Keratinocyte (primary cell): ENCODE measurements around the gene ZSCAN16. TPM values are rescaled to one million over a fixed set of nuclear protein-coding genes. Genes with fewer than 3 reads are reported as not detected.

Source experiments
- DNase-seq: peaks from one replicate; pipeline ENCODE4 v3.0.0-alpha.2; 2011; ENCODE audit warnings: low read depth, missing footprints, low spot score
- FAIRE-seq: peaks from 2 replicates; lab custom pipeline; 2011; peaks lifted over from hg19 to GRCh38; lab: Jason Lieb, UNC
- H2AFZ ChIP-seq: 2 replicates; pipeline ENCODE4 v1.6.0; 2012; ENCODE audit warnings: low read length, control low read depth, inconsistent platforms; ENCODE audit not compliant: control insufficient read depth
- H3K27ac ChIP-seq: 2 replicates; pipeline ENCODE4 v1.5.1; 2011; ENCODE audit warnings: low read length; ENCODE audit not compliant: control insufficient read depth, insufficient read depth
- H3K27me3 ChIP-seq: 3 replicates; pipeline ENCODE4 v1.6.0; 2011; ENCODE audit warnings: low read length; ENCODE audit not compliant: control insufficient read depth, insufficient read depth; ENCODE audit errors: extremely low read depth
- H3K36me3 ChIP-seq, 2 experiments: 2 replicates in 1 of 2; 3 replicates in 1 of 2; pipeline ENCODE4 v1.5.1; 2011; ENCODE audit warnings: low read length in 2 of 2, mild to moderate bottlenecking in 1 of 2; ENCODE audit not compliant: control insufficient read depth in 2 of 2, insufficient read depth in 2 of 2; ENCODE audit errors: extremely low read depth in 1 of 2
- H3K4me1 ChIP-seq: 3 replicates; pipeline ENCODE4 v1.5.1; 2011; ENCODE audit warnings: low read length; ENCODE audit not compliant: control insufficient read depth, insufficient read depth; ENCODE audit errors: extremely low read depth
- H3K4me2 ChIP-seq: 3 replicates; pipeline ENCODE4 v1.6.0; 2011; ENCODE audit warnings: low read depth, low read length; ENCODE audit not compliant: control insufficient read depth, insufficient read depth; ENCODE audit errors: extremely low read depth
- H3K4me3 ChIP-seq, 3 experiments: fragments of 200-600 bp in 1 of 3; sonication (generic) in 1 of 3; 2 replicates in 2 of 3; 3 replicates in 1 of 3; pipeline ENCODE4 v1.5.1; 2011 to 2016; ENCODE audit warnings: low read length in 3 of 3, mild to moderate bottlenecking in 3 of 3, control low read depth in 2 of 3, inconsistent platforms in 1 of 3, low read depth in 1 of 3, mixed read lengths in 1 of 3, mixed run types in 1 of 3, moderate library complexity in 1 of 3; ENCODE audit not compliant: control insufficient read depth in 2 of 3, insufficient read depth in 2 of 3; ENCODE audit errors: extremely low read depth in 1 of 3
- H3K79me2 ChIP-seq: 2 replicates; pipeline ENCODE4 v1.6.0; 2012; ENCODE audit warnings: low read length; ENCODE audit not compliant: control insufficient read depth, insufficient read depth
- H3K9ac ChIP-seq: 3 replicates; pipeline ENCODE4 v1.6.0; 2011; ENCODE audit warnings: low read length; ENCODE audit not compliant: control insufficient read depth, insufficient read depth; ENCODE audit errors: extremely low read depth
- H3K9me1 ChIP-seq: 3 replicates; pipeline ENCODE4 v1.6.0; 2011; ENCODE audit warnings: low read length; ENCODE audit not compliant: control insufficient read depth, insufficient read depth; ENCODE audit errors: extremely low read depth
- H3K9me3 ChIP-seq: 2 replicates; pipeline ENCODE4 v1.5.1; 2012; ENCODE audit warnings: low read depth, low read length; ENCODE audit not compliant: control insufficient read depth
- H4K20me1 ChIP-seq: 3 replicates; pipeline ENCODE4 v1.6.0; 2011; ENCODE audit warnings: low read length; ENCODE audit not compliant: control insufficient read depth, insufficient read depth; ENCODE audit errors: extremely low read depth
- CTCF ChIP-seq, 3 experiments: IDR thresholded peaks in 1 of 3; conservative IDR thresholded peaks in 1 of 3; optimal IDR thresholded peaks in 1 of 3; 2 replicates in 2 of 3; 3 replicates in 1 of 3; pipeline versions ENCODE3 to v1.5.1; 2011; ENCODE audit warnings: low read length in 3 of 3, mild to moderate bottlenecking in 3 of 3, moderate library complexity in 2 of 3, control low read depth in 1 of 3, inconsistent platforms in 1 of 3; ENCODE audit not compliant: insufficient read depth in 2 of 3; ENCODE audit errors: extremely low read depth in 1 of 3
- EZH2 ChIP-seq: IDR thresholded peaks from one replicate; pipeline ENCODE4 v1.6.1; 2012; ENCODE audit warnings: inconsistent platforms, mild to moderate bottlenecking, low read length, moderate library complexity
- dilution Hi-C: fragments of 300-500 bp; cut with MboI; formaldehyde crosslinking; loops from one replicate; pipeline ENCODE4 v1.7.0; 2020; ENCODE audit warnings: low sequenced_read_pairs; ENCODE audit not compliant: extremely low pct_ligation_motif_present
- polyA minus RNA-seq, 3 experiments: library from RNA; depleted of rRNA, polyadenylated mRNA; stranded (reverse); fragments of >200 nt; gene quantifications; 1 replicate in 1 of 3; 2 replicates in 1 of 3; 3 replicates in 1 of 3; pipeline ENCODE4 v1.2.3, GENCODE V29; 2011
- polyA plus RNA-seq, 5 experiments: library from polyadenylated mRNA; depleted of rRNA in 3 of 5; stranded (reverse) in 3 of 5; stranded (forward) in 1 of 5; unstranded in 1 of 5; fragments of >200 nt; gene quantifications; 1 replicate in 1 of 5; 2 replicates in 3 of 5; 3 replicates in 1 of 5; pipeline versions ENCODE4 v1.2.1 to v1.2.3, GENCODE V29; 2011 to 2012; ENCODE audit warnings: missing spikeins in 2 of 5, low read depth in 1 of 5, low replicate concordance in 1 of 5

The ZSCAN16 gene
- polyA plus RNA-seq (0.99 to 1.5 TPM (median 1.0 TPM) in 3 replicates), polyA minus RNA-seq (0.49 to 0.83 TPM in 2 of 3 replicates, not detected in the other)
- polyA plus RNA-seq (2011; ENCODE audit: low read depth): 3.9 TPM
- 0.49 and 0.70 TPM in 2 replicates for polyA plus RNA-seq (2011; cell fraction: cytosol; rRNA removed)
- 1.00 and 1.8 TPM in 2 replicates for polyA plus RNA-seq (2011; cell fraction: nucleus; rRNA removed)
- 0.95 and 3.1 TPM in 2 replicates for polyA plus RNA-seq (2012; ENCODE audit: low replicate concordance)
- polyA minus RNA-seq (2011; cell fraction: cytosol; rRNA and poly(A)+ RNA removed): not detected
- 0.32 and 0.62 TPM in 2 replicates for polyA minus RNA-seq (2011; cell fraction: nucleus; rRNA and poly(A)+ RNA removed)

GRCh38 chr6:28124350-28124970 is at the start of gene ZSCAN16:
TSS of gene ZSCAN16 (plus strand) at chr6:28124609. CDS start at chr6:28125444, 835 bp downstream.
- Histone ChIP-seq H3K4me1 (peaks cover 9% of the 10 kb centered on the region), H3K27me3 (no peaks in the 10 kb centered on the region), H3K4me2 (peak within 1 kb of the TSS; percentile 63), H3K79me2 (peaks cover 1% of the 10 kb centered on the region), H3K4me3 (peak within 1 kb of the TSS; percentile 59 to 81 (median 62)), H3K9ac (peak within 1 kb of the TSS; percentile 70), H4K20me1 (no peaks in the 10 kb centered on the region), H3K27ac (peak within 1 kb of the TSS; percentile 35), H3K36me3 (peaks cover 0 to 2% of the 10 kb centered on the region in 2 experiments), H2AFZ (peak within 1 kb of the TSS; percentile 97), H3K9me3 (no peaks in the 10 kb centered on the region), H3K9me1 (no peaks in the 10 kb centered on the region)
- dilution Hi-C loops: no loop called here
- TF ChIP-seq EZH2 (no peak), CTCF (optimal IDR thresholded peaks at IDR 0.05 in 1 of 3, IDR thresholded peaks at IDR 0.05 in 1 of 3, conservative IDR thresholded peaks at IDR 0.05 in 1 of 3; ENCODE audit: extremely low read depth in 1 of 3, insufficient read depth in 2 of 3, low read length in 3 of 3) (no peak)
- FAIRE-seq: peak; percentile 73
- no peak for DNase-seq

GRCh38 chr6:28078050-28078449 is 46.4 kb upstream of the ZSCAN16 start:
- Histone ChIP-seq H3K9me1 (no peaks in the 10 kb centered on the region), H2AFZ (no peak overlapping the region), H3K27ac (no peak overlapping the region), H3K4me2 (no peak overlapping the region), H3K27me3 (no peaks in the 10 kb centered on the region), H3K9ac (no peak overlapping the region), H3K79me2 (peaks cover 13% of the 10 kb centered on the region), H3K9me3 (no peaks in the 10 kb centered on the region), H3K36me3 (no peaks in the 10 kb centered on the region), H3K4me1 (peaks cover 8% of the 10 kb centered on the region), H4K20me1 (no peaks in the 10 kb centered on the region), H3K4me3 (no peak overlapping the region)
- FAIRE-seq (no peak), DNase-seq (no peak)
- TF ChIP-seq EZH2: no peak
- TF ChIP-seq CTCF (optimal IDR thresholded peaks at IDR 0.05 in 1 of 3, IDR thresholded peaks at IDR 0.05 in 1 of 3, conservative IDR thresholded peaks at IDR 0.05 in 1 of 3; ENCODE audit: extremely low read depth in 1 of 3, insufficient read depth in 2 of 3, low read length in 3 of 3): no peak
- dilution Hi-C loops: no loop called here
